ENCODE results near the gene CYCS. TPM values are rescaled to one million over a fixed set of nuclear protein-coding genes. Genes with fewer than 3 reads are reported as not detected.

The CYCS gene
- 100 to 1,000 TPM; 124 to 197 (median 167) TPM for total RNA-seq
- 123 TPM for total RNA-seq (2013)

DNA sequence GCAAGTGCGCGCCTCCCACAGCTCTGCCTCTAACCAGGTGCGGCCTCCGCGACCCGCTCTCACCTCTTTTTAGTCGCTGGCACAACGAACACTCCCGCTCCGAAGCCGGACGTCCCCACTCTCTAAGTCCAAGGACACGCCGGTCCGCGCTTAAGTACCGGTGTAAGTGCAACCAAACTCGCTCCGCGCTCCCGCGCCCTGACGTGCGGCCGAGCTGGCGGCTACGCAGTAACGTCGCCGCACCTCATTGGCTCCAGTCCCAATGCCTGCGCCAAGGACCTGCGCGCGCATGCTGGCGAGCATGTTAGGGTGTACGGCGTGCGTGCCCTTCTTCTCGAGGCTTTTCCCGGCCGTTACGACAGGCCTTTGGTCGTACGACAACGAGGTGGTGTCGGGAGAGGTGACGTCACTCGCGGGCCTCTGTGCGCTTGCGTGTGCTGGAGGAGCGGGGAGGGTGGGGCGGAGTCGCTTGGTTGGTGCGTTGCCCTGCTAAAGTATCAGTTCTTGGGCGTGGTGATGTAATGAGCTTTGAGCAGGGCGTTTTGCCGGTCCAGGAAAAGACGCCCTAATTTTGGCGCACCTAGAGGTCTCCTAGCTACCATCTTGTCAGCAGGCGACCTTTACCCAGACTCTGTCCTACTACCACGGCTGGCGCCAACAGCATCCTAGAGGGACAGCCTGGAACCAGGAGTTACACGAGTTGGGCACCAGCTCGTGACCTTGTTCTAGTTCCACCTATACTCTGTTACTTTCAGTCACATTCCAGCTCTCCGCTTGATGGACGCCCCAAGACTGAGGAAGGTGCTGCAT, at the start of gene CYCS:
CYCS (minus strand) TSS at position 124 of the 810 bp plus-strand sequence. CDS start 1,141 bp downstream, outside the sequence.
- no peaks in the 10 kb centered on the region for H3K9me3 ChIP-seq (ENCODE audit: control insufficient read depth, insufficient read depth, low read length)
- peaks cover 22% of the 10 kb centered on the region for H3K36me3 ChIP-seq (ENCODE audit: control insufficient read depth, insufficient read depth, low read length)
- peak within 1 kb of the TSS; percentile 95 for H3K27ac ChIP-seq (ENCODE audit: low read length)
- peak within 1 kb of the TSS; percentile 60 for H3K4me3 ChIP-seq (ENCODE audit: low read length)
- peaks cover 7% of the 10 kb centered on the region for H3K36me3 Mint-ChIP-seq
- ATAC-seq (peak; percentile 90 to 97 (median 90)), DNase-seq (peak; percentile 99 to 100)
- H3K9me3 Mint-ChIP-seq: no peaks in the 10 kb centered on the region
- TF ChIP-seq, protein P1, sequence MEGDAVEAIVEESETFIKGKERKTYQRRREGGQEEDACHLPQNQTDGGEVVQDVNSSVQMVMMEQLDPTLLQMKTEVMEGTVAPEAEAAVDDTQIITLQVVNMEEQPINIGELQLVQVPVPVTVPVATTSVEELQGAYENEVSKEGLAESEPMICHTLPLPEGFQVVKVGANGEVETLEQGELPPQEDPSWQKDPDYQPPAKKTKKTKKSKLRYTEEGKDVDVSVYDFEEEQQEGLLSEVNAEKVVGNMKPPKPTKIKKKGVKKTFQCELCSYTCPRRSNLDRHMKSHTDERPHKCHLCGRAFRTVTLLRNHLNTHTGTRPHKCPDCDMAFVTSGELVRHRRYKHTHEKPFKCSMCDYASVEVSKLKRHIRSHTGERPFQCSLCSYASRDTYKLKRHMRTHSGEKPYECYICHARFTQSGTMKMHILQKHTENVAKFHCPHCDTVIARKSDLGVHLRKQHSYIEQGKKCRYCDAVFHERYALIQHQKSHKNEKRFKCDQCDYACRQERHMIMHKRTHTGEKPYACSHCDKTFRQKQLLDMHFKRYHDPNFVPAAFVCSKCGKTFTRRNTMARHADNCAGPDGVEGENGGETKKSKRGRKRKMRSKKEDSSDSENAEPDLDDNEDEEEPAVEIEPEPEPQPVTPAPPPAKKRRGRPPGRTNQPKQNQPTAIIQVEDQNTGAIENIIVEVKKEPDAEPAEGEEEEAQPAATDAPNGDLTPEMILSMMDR (IDR thresholded peaks at IDR 0.05): no peak
- peak within 1 kb of the TSS; percentile 100 for H3K4me3 Mint-ChIP-seq
- intact Hi-C loops (cut with micrococcal nuclease): no loop called here
- H3K27ac Mint-ChIP-seq: peak within 1 kb of the TSS; percentile 99 to 100
- H3K27me3 Mint-ChIP-seq (ENCODE audit: low read depth in 2 of 2): no peaks in the 10 kb centered on the region
- under 1% methylated on average over 67 of the region's 67 CpGs for WGBS (ENCODE audit: insufficient coverage)
- H3K4me1 ChIP-seq (ENCODE audit: control insufficient read depth, insufficient read depth, low read length): peaks cover 16% of the 10 kb centered on the region
- no peaks in the 10 kb centered on the region for H3K27me3 ChIP-seq (ENCODE audit: control insufficient read depth, insufficient read depth, low read length)
- peaks cover 18 to 19% of the 10 kb centered on the region in 2 donors for H3K4me1 Mint-ChIP-seq

DNA sequence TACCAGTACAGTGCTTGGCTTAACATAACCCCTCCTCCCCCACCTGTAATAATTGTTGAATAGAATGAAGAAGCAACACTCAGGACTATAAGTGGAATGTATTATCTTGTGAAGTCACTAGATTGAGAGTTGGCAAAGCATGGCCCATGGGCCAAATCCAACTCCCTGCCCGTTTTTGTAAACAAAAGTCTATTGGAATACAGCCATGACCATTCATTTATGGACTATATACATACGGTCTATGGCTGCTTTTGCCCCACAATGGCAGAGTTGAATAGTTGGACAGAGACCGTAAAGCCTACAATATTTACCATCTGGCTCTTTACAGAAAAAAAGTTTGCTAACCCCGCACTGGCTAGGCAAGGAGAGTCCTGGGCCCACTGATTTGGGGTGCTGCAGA, 48.1 kb upstream of the CYCS start:
- H3K36me3 Mint-ChIP-seq: peaks cover 7% of the 10 kb centered on the region
- H3K27ac Mint-ChIP-seq: no peak overlapping the region
- Histone ChIP-seq H3K4me1 (ENCODE audit: control insufficient read depth, insufficient read depth, low read length) (no peaks in the 10 kb centered on the region), H3K36me3 (ENCODE audit: control insufficient read depth, insufficient read depth, low read length) (no peaks in the 10 kb centered on the region), H3K4me3 (ENCODE audit: low read length) (no peak overlapping the region), H3K9me3 (ENCODE audit: control insufficient read depth, insufficient read depth, low read length) (no peaks in the 10 kb centered on the region), H3K27me3 (ENCODE audit: control insufficient read depth, insufficient read depth, low read length) (no peaks in the 10 kb centered on the region), H3K27ac (ENCODE audit: low read length) (no peak overlapping the region)
- peaks cover 0 to 8% of the 10 kb centered on the region in 2 donors for H3K4me1 Mint-ChIP-seq
- ATAC-seq (no peak), DNase-seq (no peak)
- H3K4me3 Mint-ChIP-seq: no peak overlapping the region
- no peaks in the 10 kb centered on the region for H3K9me3 Mint-ChIP-seq
- H3K27me3 Mint-ChIP-seq (ENCODE audit: low read depth in 2 of 2): no peaks in the 10 kb centered on the region
- 70% methylated on average over 4 of the region's 4 CpGs for WGBS (ENCODE audit: insufficient coverage)
- TF ChIP-seq, protein P1 (IDR thresholded peaks at IDR 0.05): no peak
- intact Hi-C loops (cut with micrococcal nuclease): no loop called here

DNA sequence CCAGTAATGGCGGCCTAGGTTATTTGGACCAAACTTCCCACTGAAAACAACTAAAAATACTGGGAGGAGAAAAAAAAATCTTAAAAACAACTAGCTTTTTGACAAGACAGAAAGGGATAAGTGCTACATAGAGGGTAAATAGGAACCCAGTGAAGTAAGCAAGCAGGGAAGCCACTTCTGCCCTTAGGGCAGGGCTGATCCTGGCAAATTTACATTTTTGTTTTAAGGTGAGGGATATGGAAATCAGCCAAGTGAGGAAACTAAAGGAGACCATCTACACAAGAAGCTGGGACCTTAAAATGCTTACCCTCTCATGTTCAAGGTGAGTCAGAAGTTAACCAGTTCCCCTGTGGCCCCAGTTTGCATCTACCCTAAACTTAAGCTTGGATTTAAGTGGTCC, 46.5 kb upstream of the CYCS start:
- intact Hi-C loops (cut with micrococcal nuclease): no loop called here

More for the DNA sequence above, 46.5 kb upstream of the CYCS start:
- DNase-seq (no peak), ATAC-seq (no peak)
- Mint-ChIP-seq H3K4me1 (peaks cover 0 to 8% of the 10 kb centered on the region in 2 donors), H3K36me3 (peaks cover 7% of the 10 kb centered on the region), H3K9me3 (no peaks in the 10 kb centered on the region), H3K27me3 (ENCODE audit: low read depth in 2 of 2) (no peaks in the 10 kb centered on the region), H3K4me3 (no peak overlapping the region), H3K27ac (no peak overlapping the region)
- Histone ChIP-seq H3K27ac (ENCODE audit: low read length) (no peak overlapping the region), H3K4me1 (ENCODE audit: control insufficient read depth, insufficient read depth, low read length) (no peaks in the 10 kb centered on the region), H3K4me3 (ENCODE audit: low read length) (no peak overlapping the region), H3K27me3 (ENCODE audit: control insufficient read depth, insufficient read depth, low read length) (no peaks in the 10 kb centered on the region), H3K9me3 (ENCODE audit: control insufficient read depth, insufficient read depth, low read length) (no peaks in the 10 kb centered on the region), H3K36me3 (ENCODE audit: control insufficient read depth, insufficient read depth, low read length) (peaks cover 4% of the 10 kb centered on the region)
- TF ChIP-seq, protein P1 (IDR thresholded peaks at IDR 0.05): no peak
- WGBS (ENCODE audit: insufficient coverage): no CpG with 5 or more reads among the region's 1 CpG

All from natural killer cell (primary cell).